ENCODE results near the gene ZWILCH. TPM values are rescaled to one million over a fixed set of nuclear protein-coding genes. Genes with fewer than 3 reads are reported as not detected.

The ZWILCH gene
- total RNA-seq, 1 experiment from 2014 or later = 50.2 TPM

Small RNA genes lying within 50 kb of the gene (microRNA-seq; reads per million reads assigned to microRNA genes)
- not detected for gene MIR4512 (ENCODE audit: borderline number of aligned reads)

Other genes starting within 250 kb of the ZWILCH start
- 32.8 to 35.4 TPM (median 32.9 TPM) in 3 replicates for gene DIS3L, start 211.8 kb upstream of the ZWILCH start, total RNA-seq (2021)
- gene TIPIN, start 148.6 kb upstream of the ZWILCH start, total RNA-seq (2021) = 17.6 to 22.2 TPM (median 19.2 TPM) in 3 replicates
- 89.5 to 93.0 TPM (median 90.4 TPM) in 3 replicates for gene MAP2K1, start 118.4 kb upstream of the ZWILCH start, total RNA-seq (2021)
- gene SNAPC5, start 7.6 kb upstream of the ZWILCH start, total RNA-seq (2021) = 21.1 to 28.7 TPM (median 24.0 TPM) in 3 replicates
- 3,648 to 4,125 TPM (median 4,060 TPM) in 3 replicates for gene RPL4, start 471 bp upstream of the ZWILCH start, total RNA-seq (2021)
- gene LCTL, start 60.7 kb downstream of the ZWILCH start, total RNA-seq (2021) = 2.2 to 3.2 TPM (median 3.0 TPM) in 3 replicates
- gene SMAD6, start 196.9 kb downstream of the ZWILCH start, total RNA-seq (2021) = 9.2 to 13.9 TPM (median 10.4 TPM) in 3 replicates

All from WTC11 (cell line).